HepG2 (cell line): ENCODE data around the gene ENPP7. TPM values are rescaled to one million over a fixed set of nuclear protein-coding genes. Genes with fewer than 3 reads are reported as not detected.
A peak's percentile ranks its signal among the peaks of the same experiment; 100 is the strongest.

Source experiments
- AGO1 ChIP-seq: fragments of 200-400 bp; formaldehyde crosslinking; IDR thresholded peaks from 2 replicates; pipeline ENCODE4 v1.6.1; 2017; ENCODE audit warnings: mild to moderate bottlenecking, low read depth, low read length, moderate library complexity; ENCODE audit not compliant: poor library complexity, severe bottlenecking
- CCDC6 ChIP-seq: sonication (generic); formaldehyde crosslinking; IDR thresholded peaks from 2 replicates; pipeline ENCODE4 v1.8.1; 2022; ENCODE audit warnings: mild to moderate bottlenecking, missing genetic modification reagents, moderate library complexity
- CEBPG ChIP-seq: IDR thresholded peaks from 2 replicates; pipeline ENCODE4 v1.6.1; 2016
- DNMT3B ChIP-seq: conservative IDR thresholded peaks from 2 replicates; pipeline ENCODE4 v1.6.1; 2016; ENCODE audit warnings: missing biosample characterization, control low read depth
- FOXJ3 ChIP-seq: sonication (generic); formaldehyde crosslinking; IDR thresholded peaks from 2 replicates; pipeline ENCODE4 v1.4.0; 2020; ENCODE audit warnings: missing genetic modification reagents, mild to moderate bottlenecking, borderline replicate concordance
- HCFC1 ChIP-seq: fragments of 150-350 bp; IDR thresholded peaks from 2 replicates; pipeline ENCODE4 v1.6.1; 2014; ENCODE audit warnings: low read depth, low read length
- KDM1A ChIP-seq: IDR thresholded peaks from 2 replicates; pipeline ENCODE4 v1.6.1; 2016; ENCODE audit warnings: missing compliant biosample characterization
- MAF1 ChIP-seq: sonication (generic); formaldehyde crosslinking; IDR thresholded peaks from 2 replicates; pipeline ENCODE4 v1.5.0; 2020; ENCODE audit warnings: missing genetic modification reagents, borderline replicate concordance
- MAFG ChIP-seq: sonication (generic); formaldehyde crosslinking; IDR thresholded peaks from 2 replicates; pipeline ENCODE4 v1.5.1; 2020; ENCODE audit warnings: mild to moderate bottlenecking, missing genetic modification reagents
- NKX3-1 ChIP-seq: sonication (generic); formaldehyde crosslinking; IDR thresholded peaks from 2 replicates; pipeline ENCODE4 v1.5.0; 2020; ENCODE audit warnings: missing genetic modification reagents
- PHF8 ChIP-seq: sonication (generic); formaldehyde crosslinking; IDR thresholded peaks from 2 replicates; pipeline ENCODE4 v1.5.0; 2020; ENCODE audit warnings: missing genetic modification reagents
- STAT5B ChIP-seq: sonication (generic); formaldehyde crosslinking; IDR thresholded peaks from 2 replicates; pipeline ENCODE4 v1.4.0; 2020; ENCODE audit warnings: missing genetic modification reagents
- ZNF407 ChIP-seq: sonication (generic); formaldehyde crosslinking; IDR thresholded peaks from one replicate; pipeline ENCODE4 v1.5.1; 2020; ENCODE audit warnings: mild to moderate bottlenecking, missing genetic modification reagents; ENCODE audit errors: not compliant biosample characterization
- ZNF451 ChIP-seq: sonication (generic); formaldehyde crosslinking; IDR thresholded peaks from 2 replicates; pipeline ENCODE4 v1.5.0; 2020; ENCODE audit warnings: mild to moderate bottlenecking, missing genetic modification reagents
- ZNF629 ChIP-seq: sonication (generic); formaldehyde crosslinking; conservative IDR thresholded peaks from 2 replicates; pipeline ENCODE4 v1.5.0; 2020; ENCODE audit warnings: missing genetic modification reagents
- ZNF660 ChIP-seq: sonication (generic); formaldehyde crosslinking; IDR thresholded peaks from 2 replicates; pipeline ENCODE4 v1.5.1; 2020; ENCODE audit warnings: mild to moderate bottlenecking, low read depth, missing genetic modification reagents, borderline replicate concordance
- ZNF781 ChIP-seq: sonication (generic); formaldehyde crosslinking; IDR thresholded peaks from 2 replicates; pipeline ENCODE4 v1.5.1; 2020; ENCODE audit warnings: borderline replicate concordance, mild to moderate bottlenecking, missing genetic modification reagents; ENCODE audit errors: not compliant biosample characterization
- ZNF800 ChIP-seq: sonication (generic); formaldehyde crosslinking; IDR thresholded peaks from 2 replicates; pipeline ENCODE4 v1.4.0; 2020; ENCODE audit warnings: missing genetic modification reagents
- ZSCAN21 ChIP-seq: sonication (generic); formaldehyde crosslinking; IDR thresholded peaks from 2 replicates; pipeline ENCODE4 v1.8.0; 2022; ENCODE audit warnings: mild to moderate bottlenecking, missing genetic modification reagents, moderate library complexity, borderline replicate concordance
- polyA plus RNA-seq, 8 experiments: library from polyadenylated mRNA; depleted of rRNA in 3 of 8; stranded (reverse) in 7 of 8; unstranded in 1 of 8; fragments of >200 nt; fragmentation: Illumina TruSeq in 4 of 8; extraction: Trizol in 4 of 8; gene quantifications; 2 replicates each; pipeline versions ENCODE4 v1.2.1 to v1.2.3, GENCODE V29; 2011 to 2016; ENCODE audit warnings: low read depth in 4 of 8, missing spikeins in 1 of 8, mixed read lengths in 1 of 8; ENCODE audit not compliant: insufficient read depth in 1 of 8
- total RNA-seq, 5 experiments: library from RNA; depleted of rRNA; stranded (reverse); fragments of >200 nt; fragmentation: Illumina TruSeq; extraction: Trizol; gene quantifications; 2 replicates each; pipeline ENCODE4 v1.2.3, GENCODE V29; 2016; ENCODE audit warnings: low read depth in 1 of 5
- TF ChIP-seq, protein P1 (sequence below): sonication (generic); formaldehyde crosslinking; IDR thresholded peaks from 2 replicates; pipeline ENCODE4 v1.5.1; 2020; ENCODE audit warnings: missing genetic modification reagents, mild to moderate bottlenecking, borderline replicate concordance

Gene ENPP7
- total and polyA plus RNA-seq, 2 of the 13 experiments (the other 11 are each of a cell fraction or from before 2014, with no cell fraction given), result 1.1 to 2.2 TPM

DNA sequence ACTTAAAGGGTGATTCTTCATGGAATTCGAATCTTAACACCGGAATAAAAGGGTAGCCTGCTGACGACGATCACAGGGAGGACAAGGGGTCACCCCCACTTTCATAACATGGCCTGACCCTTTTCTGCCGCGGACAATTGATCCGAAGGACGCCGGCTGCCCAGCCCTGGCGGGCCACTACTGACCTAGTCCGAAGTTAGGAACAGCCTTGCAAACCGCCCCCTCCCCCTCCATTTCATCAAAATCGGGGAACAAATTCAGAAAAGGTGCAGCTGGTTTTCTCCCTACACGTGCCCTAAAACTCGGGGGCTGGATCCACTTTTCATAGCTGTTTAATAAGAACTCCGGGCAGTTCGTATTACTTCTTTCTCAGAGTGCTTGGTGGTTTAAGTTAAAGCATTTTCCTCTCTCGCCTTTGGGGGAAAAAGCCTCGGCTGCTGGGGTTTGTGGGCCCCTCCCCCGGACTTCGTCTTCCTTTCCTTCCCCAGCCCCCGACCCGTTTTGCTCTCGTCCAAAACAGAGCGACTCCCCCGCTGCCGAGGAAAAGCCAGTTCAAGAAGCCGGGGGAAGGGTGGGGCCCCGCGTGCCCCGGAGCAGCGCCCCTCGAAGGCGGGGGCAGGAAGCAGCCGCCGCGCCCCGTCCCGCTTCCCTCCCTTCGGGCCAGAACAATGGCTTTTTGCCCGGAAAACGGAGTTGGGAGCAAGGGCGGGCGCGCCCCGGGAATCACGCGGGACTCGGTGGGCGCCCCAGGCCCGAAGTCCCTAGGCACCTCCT, 46.6 kb downstream of the ENPP7 start (continued):
- peak; percentile 22 for TF ChIP-seq ZNF407
- no peak for TF ChIP-seq CEBPG (CRISPR knock-in tag)
- TF ChIP-seq PHF8 (CRISPR knock-in tag), result peak; percentile 17; the same call in 1 of the 2 replicates
- TF ChIP-seq, protein P1, sequence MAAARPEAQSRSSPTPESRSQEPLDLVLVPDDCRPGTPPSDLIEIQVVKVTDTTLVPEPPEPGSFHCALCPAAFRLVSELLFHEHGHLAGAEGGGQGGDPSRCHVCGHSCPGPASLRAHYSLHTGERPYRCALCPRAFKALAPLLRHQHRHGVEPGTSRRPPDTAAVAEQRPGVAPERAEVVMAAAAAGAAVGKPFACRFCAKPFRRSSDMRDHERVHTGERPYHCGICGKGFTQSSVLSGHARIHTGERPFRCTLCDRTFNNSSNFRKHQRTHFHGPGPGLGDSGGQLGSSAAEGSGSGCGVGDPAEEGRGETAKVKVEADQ, result no peak
- no peak for TF ChIP-seq MAFG (CRISPR knock-in tag)
- TF ChIP-seq NKX3-1 (CRISPR knock-in tag), result no peak
- TF ChIP-seq STAT5B (CRISPR knock-in tag), result no peak
- peak; percentile 34 for TF ChIP-seq AGO1
- no peak for TF ChIP-seq ZNF451 (CRISPR knock-in tag)
- TF ChIP-seq ZNF781, result no peak
- peak; percentile 74; the same call in 1 of the 2 replicates for TF ChIP-seq MAF1
- TF ChIP-seq DNMT3B (CRISPR knock-in tag), result no peak
- TF ChIP-seq FOXJ3 (CRISPR knock-in tag), result no peak
- no peak; the same call in 1 of the 2 replicates for TF ChIP-seq ZSCAN21 (CRISPR knock-in tag)
- no peak for TF ChIP-seq ZNF800 (CRISPR knock-in tag)
- no peak for TF ChIP-seq KDM1A (CRISPR knock-in tag)
- no peak for TF ChIP-seq ZNF660 (CRISPR knock-in tag)
- no peak for TF ChIP-seq ZNF629 (CRISPR knock-in tag)
- no peak for TF ChIP-seq CCDC6 (CRISPR knock-in tag)
- TF ChIP-seq HCFC1, result no peak
